ENCODE data around the gene SP4. TPM values are rescaled to one million over a fixed set of nuclear protein-coding genes. Genes with fewer than 3 reads are reported as not detected.

Gene SP4
- total and polyA plus RNA-seq, 2 of the 4 experiments (the other 2 are of a cell fraction) = 0.97 to 5.9 TPM

GRCh38 chr7:21450076-21450475 lies 22.2 kb downstream of the SP4 start:
- Histone ChIP-seq H3K4me2 (ENCODE audit: low read depth, low read length) (no peak overlapping the region), H3K23ac (ENCODE audit: low read depth, low read length) (no peak overlapping the region), H3K4ac (ENCODE audit: low read depth, low read length) (no peak overlapping the region), H2AK9ac (replicated peaks; ENCODE audit: low read depth, low read length, poor library complexity) (no peak overlapping the region), H3K18ac (ENCODE audit: low read depth, low read length) (no peak overlapping the region), H3K14ac (replicated peaks; ENCODE audit: low read depth, low read length) (no peak overlapping the region), H3K9me1 (ENCODE audit: insufficient read depth, low read length) (no peaks in the 10 kb centered on the region), H3K9ac (ENCODE audit: low read depth, low read length) (no peak overlapping the region), H2BK20ac (ENCODE audit: low read depth, low read length) (no peak overlapping the region), H3K27me3 (ENCODE audit: control insufficient read depth, insufficient read depth, low read length) (no peaks in the 10 kb centered on the region), H3K79me1 (ENCODE audit: low read depth in 1 of 2, low read length in 2 of 2) (no peaks in the 10 kb centered on the region; a peak in 1 of 4 replicates), H2BK15ac (ENCODE audit: low read depth, low read length) (no peak overlapping the region), H2BK5ac (ENCODE audit: low read depth, low read length, poor library complexity, severe bottlenecking) (no peak overlapping the region), H3K27ac (ENCODE audit: insufficient read depth, low read length) (no peak overlapping the region), H4K20me1 (ENCODE audit: insufficient read depth, low read length) (no peaks in the 10 kb centered on the region), H3K4me1 (ENCODE audit: control insufficient read depth, insufficient read depth, low read length) (no peaks in the 10 kb centered on the region), H4K91ac (ENCODE audit: insufficient read depth, low read depth, low read length) (no peak overlapping the region), H3K4me3 (ENCODE audit: insufficient read depth, low read depth, low read length) (no peak overlapping the region), H3K36me3 (ENCODE audit: control insufficient read depth, insufficient read depth, low read length) (no peaks in the 10 kb centered on the region), H2BK120ac (ENCODE audit: low read depth, low read length) (no peak overlapping the region), H4K8ac (ENCODE audit: low read depth in 2 of 2, low read length in 2 of 2) (no peak overlapping the region), H2AK5ac (ENCODE audit: low read depth, low read length) (no peak overlapping the region), H4K5ac (ENCODE audit: low read depth, low read length) (no peak overlapping the region), H3K9me3 (ENCODE audit: control insufficient read depth, insufficient read depth, low read length) (peaks cover 3% of the 10 kb centered on the region; the same call in 1 of the 2 replicates), H3K56ac (ENCODE audit: extremely low read depth, insufficient read depth, low read length) (no peak overlapping the region), H2AFZ (replicated peaks; ENCODE audit: low read length, poor library complexity) (no peak overlapping the region)
- intact Hi-C loops (cut with micrococcal nuclease) (no loop called here), dilution Hi-C loops (cut with HindIII; ENCODE audit: low sequenced_read_pairs, unreplicated experiment) (no loop called here), in situ Hi-C loops (cut with MboI; ENCODE audit: low sequenced_read_pairs) (no loop called here)
- no peak for DNase-seq
- no peak for ATAC-seq (ENCODE audit: low read depth)
- BruUV-seq (replicated peaks) = no TSS peak
- ChIA-PET CTCF (interaction anchor here (0.7 kb wide), 1 partner anchor 56 kb away, joined by 3 read pairs; no protein-coding TSS in a partner anchor), POLR2A (ENCODE audit: unreplicated experiment) (no interaction called here)
- TF ChIP-seq MAFK (IDR thresholded peaks at IDR 0.05; ENCODE audit: low read depth, low read length) (peak; percentile 72), FOS (IDR thresholded peaks at IDR 0.05; ENCODE audit: low read depth, low read length) (no peak)
